ENCODE results near the gene SERPINF2.
"Not testable (repeated sequence)": the region's sequence is repeated elsewhere in the genome, so short reads cannot be mapped to it uniquely, and the experiment has no call there.

Gene SERPINF2

GRCh38 chr17:1735834-1736347 lies 6.8 kb upstream of the SERPINF2 start:
- no peak for DNase-seq
- no peaks in the 10 kb centered on the region for H3K4me1 Mint-ChIP-seq
- CTCF ChIA-PET = interaction anchor here (0.7 kb wide), 1 partner anchor 15 kb away, joined by 6 read pairs; no protein-coding TSS in a partner anchor
- no peak overlapping the region for H3K27ac Mint-ChIP-seq
- H3K36me3 Mint-ChIP-seq = peaks cover 10% of the 10 kb centered on the region
- H3K4me3 Mint-ChIP-seq = no peak overlapping the region
- H3K27me3 Mint-ChIP-seq = no peaks in the 10 kb centered on the region
- H3K9me3 Mint-ChIP-seq = no peaks in the 10 kb centered on the region

DNA sequence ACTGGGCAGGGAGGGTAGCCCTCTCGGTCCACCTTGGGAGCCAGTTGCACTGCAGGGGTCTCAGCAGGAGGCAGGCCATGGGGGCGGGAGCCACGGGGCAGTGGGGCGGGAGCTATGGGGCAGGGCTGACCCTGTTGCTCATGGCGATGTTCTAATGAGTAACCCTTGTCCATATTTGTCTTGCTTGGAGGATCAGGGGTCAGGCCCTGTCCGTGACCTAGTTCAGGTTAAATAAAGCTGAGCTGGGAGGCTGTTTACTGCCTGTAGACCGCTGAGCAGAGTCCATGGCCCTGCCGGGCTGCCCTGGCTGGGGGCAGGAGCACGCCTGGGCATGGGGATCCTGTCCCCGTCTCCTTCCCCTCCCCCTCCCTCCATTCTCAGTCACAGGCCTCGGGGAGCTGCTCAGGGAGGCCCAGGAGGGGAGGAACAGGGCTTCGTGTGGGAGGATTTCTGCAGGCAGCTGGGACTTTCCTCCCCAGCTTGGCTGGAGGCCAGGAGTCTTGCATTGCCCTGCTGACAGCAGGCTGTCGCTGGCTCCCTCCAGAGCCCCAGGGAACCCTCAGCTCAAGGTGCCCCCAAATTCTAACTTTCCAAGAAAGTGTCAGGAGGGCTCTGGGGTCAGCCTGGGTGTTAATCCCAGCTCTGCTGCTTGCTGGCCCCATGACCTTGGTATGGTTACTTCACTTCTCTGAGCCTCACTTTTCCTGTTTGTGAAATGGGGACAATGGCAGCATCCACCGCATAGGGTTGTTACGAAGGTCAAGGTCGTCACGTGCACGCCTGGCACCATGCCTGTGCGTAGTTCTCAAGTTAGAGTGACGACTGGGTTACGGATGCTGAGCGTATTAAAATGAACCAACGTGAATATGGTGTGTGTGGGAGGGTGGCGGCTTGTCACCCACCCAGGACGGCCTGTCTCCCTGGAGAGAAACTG lies 6.1 kb upstream of the SERPINF2 start:
- Mint-ChIP-seq H3K27ac (no peak overlapping the region), H3K4me3 (no peak overlapping the region), H3K4me1 (no peaks in the 10 kb centered on the region), H3K36me3 (peaks cover 10% of the 10 kb centered on the region), H3K9me3 (no peaks in the 10 kb centered on the region), H3K27me3 (no peaks in the 10 kb centered on the region)
- DNase-seq = no peak
- CTCF ChIA-PET = interaction anchor here (0.7 kb wide), 1 partner anchor 15 kb away, joined by 6 read pairs; no protein-coding TSS in a partner anchor

- Mint-ChIP-seq H3K36me3 (peaks cover 10% of the 10 kb centered on the region), H3K9me3 (no peaks in the 10 kb centered on the region), H3K27ac (no peak overlapping the region)
Observed at GRCh38 chr17:1737531-1738291, 5.0 kb upstream of the SERPINF2 start.

GRCh38 chr17:1741899-1742298 lies 772 bp upstream of the SERPINF2 start:
- H3K27me3 Mint-ChIP-seq, H3K4me1 Mint-ChIP-seq, H3K9me3 Mint-ChIP-seq, H3K27ac Mint-ChIP-seq, H3K36me3 Mint-ChIP-seq, CTCF ChIA-PET, H3K4me3 Mint-ChIP-seq, DNase-seq: not testable (repeated sequence)

More at GRCh38 chr17:1737531-1738291, 5.0 kb upstream of the SERPINF2 start:
- CTCF ChIA-PET = no interaction called here
- Mint-ChIP-seq H3K4me1 (no peaks in the 10 kb centered on the region), H3K27me3 (peaks cover 7% of the 10 kb centered on the region), H3K4me3 (no peak overlapping the region)
- no peak for DNase-seq

- Mint-ChIP-seq H3K9me3 (no peaks in the 10 kb centered on the region), H3K4me1 (no peaks in the 10 kb centered on the region), H3K4me3 (no peak overlapping the region), H3K27me3 (peaks cover 15% of the 10 kb centered on the region), H3K36me3 (no peaks in the 10 kb centered on the region), H3K27ac (no peak overlapping the region)
- DNase-seq = no peak
- CTCF ChIA-PET = no interaction called here
Observed at GRCh38 chr17:1743088-1743439, 393 bp downstream of the SERPINF2 start.

GRCh38 chr17:1744551-1745512 lies 2.2 kb downstream of the SERPINF2 start:
- Mint-ChIP-seq H3K27me3 (peaks cover 24% of the 10 kb centered on the region), H3K9me3 (no peaks in the 10 kb centered on the region), H3K36me3 (no peaks in the 10 kb centered on the region), H3K4me1 (no peaks in the 10 kb centered on the region), H3K4me3 (no peak overlapping the region), H3K27ac (no peak overlapping the region)
- DNase-seq = no peak
- CTCF ChIA-PET = no interaction called here

DNA sequence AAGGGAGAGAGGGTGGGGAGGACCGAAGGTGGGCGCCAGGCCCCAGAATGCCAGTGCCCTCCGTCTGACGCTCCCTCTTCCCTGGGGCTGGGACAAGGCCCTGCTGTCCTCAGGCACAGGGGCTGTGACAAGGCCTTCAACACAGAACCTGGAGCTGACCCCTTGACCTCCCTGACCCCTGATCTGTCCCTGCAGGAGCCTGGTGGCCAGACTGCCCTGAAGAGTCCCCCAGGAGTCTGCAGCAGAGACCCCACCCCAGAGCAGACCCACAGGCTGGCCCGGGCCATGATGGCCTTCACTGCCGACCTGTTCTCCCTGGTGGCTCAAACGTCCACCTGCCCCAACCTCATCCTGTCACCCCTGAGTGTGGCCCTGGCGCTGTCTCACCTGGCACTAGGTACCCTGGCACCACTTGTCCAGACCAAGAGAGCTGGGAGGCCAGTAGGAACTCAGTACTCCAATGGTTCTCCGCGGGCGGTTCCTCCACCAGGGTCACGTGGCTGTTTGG lies 2.9 kb downstream of the SERPINF2 start:
- Mint-ChIP-seq H3K27me3 (peaks cover 25% of the 10 kb centered on the region), H3K9me3 (no peaks in the 10 kb centered on the region), H3K4me3 (no peak overlapping the region), H3K36me3 (no peaks in the 10 kb centered on the region), H3K4me1 (no peaks in the 10 kb centered on the region), H3K27ac (no peak overlapping the region)
- CTCF ChIA-PET = no interaction called here
- no peak for DNase-seq

DNA sequence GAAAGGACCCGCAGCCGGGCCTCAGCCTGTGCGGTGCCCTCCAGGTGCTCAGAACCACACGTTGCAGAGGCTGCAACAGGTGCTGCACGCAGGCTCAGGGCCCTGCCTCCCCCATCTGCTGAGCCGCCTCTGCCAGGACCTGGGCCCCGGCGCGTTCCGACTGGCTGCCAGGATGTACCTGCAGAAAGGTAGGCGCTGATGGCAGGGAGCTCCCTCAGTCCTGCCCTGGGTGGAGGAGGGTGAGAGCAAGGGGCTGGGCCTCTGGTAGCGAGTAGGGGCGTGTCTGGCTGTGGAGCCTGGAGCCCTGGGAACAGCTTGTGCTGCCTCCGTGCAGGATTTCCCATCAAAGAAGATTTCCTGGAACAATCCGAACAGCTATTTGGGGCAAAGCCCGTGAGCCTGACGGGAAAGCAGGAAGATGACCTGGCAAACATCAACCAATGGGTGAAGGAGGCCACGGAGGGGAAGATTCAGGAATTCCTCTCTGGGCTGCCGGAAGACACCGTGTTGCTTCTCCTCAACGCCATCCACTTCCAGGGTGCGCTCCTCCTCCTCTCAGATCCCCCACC lies 4.4 kb downstream of the SERPINF2 start:
- Mint-ChIP-seq H3K27me3 (peaks cover 28% of the 10 kb centered on the region), H3K4me1 (no peaks in the 10 kb centered on the region), H3K4me3 (no peak overlapping the region), H3K9me3 (no peaks in the 10 kb centered on the region), H3K27ac (no peak overlapping the region), H3K36me3 (no peaks in the 10 kb centered on the region)
- CTCF ChIA-PET = no interaction called here
- DNase-seq = no peak

GRCh38 chr17:1750628-1751027 lies 8.0 kb downstream of the SERPINF2 start:
- Mint-ChIP-seq H3K4me3 (no peak overlapping the region), H3K4me1 (peaks cover 4% of the 10 kb centered on the region), H3K27me3 (peaks cover 51% of the 10 kb centered on the region), H3K36me3 (no peaks in the 10 kb centered on the region), H3K27ac (no peak overlapping the region), H3K9me3 (no peaks in the 10 kb centered on the region)
- CTCF ChIA-PET = no interaction called here
- no peak for DNase-seq

DNA sequence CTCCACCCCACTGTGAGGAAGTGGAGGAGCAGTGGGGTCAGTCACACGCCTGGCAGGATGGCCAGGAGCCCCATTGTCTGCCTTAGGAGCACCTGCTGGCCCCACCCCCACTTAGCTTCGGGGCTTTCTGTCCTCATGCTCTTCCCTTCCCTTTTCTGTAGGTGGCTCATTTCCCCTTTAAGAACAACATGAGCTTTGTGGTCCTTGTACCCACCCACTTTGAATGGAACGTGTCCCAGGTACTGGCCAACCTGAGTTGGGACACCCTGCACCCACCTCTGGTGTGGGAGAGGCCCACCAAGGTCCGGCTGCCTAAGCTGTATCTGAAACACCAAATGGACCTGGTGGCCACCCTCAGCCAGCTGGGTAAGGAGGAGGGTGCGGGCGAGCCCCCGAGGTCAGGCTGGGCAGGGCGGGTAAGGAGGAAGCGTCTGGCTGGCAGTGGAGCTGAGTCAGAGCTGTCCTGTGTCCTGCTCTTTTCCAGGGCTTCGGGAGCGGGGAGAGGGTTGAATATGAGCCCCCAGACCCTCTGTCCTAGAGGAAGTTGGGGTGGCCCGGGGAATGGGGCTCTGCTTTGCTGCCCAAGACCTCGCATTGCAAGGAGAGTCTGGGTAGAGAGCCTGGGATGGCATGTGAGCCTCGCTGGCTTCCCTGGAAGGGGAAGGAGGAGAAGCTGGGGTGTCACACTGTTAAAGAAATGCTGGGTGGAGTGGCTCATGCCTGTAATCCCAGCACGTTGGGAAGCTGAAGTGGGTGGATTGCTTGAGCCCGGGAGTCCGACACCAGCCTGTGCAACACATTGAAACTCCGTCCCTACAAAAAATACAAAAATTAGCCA lies 10.0 kb downstream of the SERPINF2 start:
- peaks cover 4% of the 10 kb centered on the region for H3K4me1 Mint-ChIP-seq
- H3K27me3 Mint-ChIP-seq = peaks cover 63% of the 10 kb centered on the region
- no peaks in the 10 kb centered on the region for H3K9me3 Mint-ChIP-seq
- CTCF ChIA-PET = no interaction called here
- no peak overlapping the region for H3K27ac Mint-ChIP-seq
- DNase-seq = no peak
- H3K4me3 Mint-ChIP-seq = no peak overlapping the region
- H3K36me3 Mint-ChIP-seq = no peaks in the 10 kb centered on the region

DNA sequence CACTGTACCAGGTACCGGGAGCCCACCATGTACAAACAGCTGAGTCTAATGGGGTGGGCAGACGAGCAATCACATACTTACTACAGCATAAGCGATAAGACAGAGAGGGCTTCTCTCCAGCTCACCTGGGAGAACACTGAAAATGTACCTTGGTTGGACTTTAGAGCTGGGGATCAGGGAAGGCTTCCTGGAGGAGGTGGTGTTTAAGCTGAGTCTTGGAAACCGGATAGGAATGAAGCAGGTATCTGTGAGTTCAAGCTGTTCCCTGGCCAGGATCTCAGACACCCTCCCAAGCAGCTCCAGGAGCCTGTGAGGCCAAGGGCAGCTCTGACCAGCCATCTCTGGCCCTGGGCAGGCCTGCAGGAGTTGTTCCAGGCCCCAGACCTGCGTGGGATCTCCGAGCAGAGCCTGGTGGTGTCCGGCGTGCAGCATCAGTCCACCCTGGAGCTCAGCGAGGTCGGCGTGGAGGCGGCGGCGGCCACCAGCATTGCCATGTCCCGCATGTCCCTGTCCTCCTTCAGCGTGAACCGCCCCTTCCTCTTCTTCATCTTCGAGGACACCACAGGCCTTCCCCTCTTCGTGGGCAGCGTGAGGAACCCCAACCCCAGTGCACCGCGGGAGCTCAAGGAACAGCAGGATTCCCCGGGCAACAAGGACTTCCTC lies 11.2 kb downstream of the SERPINF2 start:
- Mint-ChIP-seq H3K9me3 (no peaks in the 10 kb centered on the region), H3K4me1 (peaks cover 4% of the 10 kb centered on the region), H3K36me3 (no peaks in the 10 kb centered on the region), H3K4me3 (no peak overlapping the region), H3K27ac (no peak overlapping the region), H3K27me3 (peaks cover 63% of the 10 kb centered on the region)
- DNase-seq = no peak
- CTCF ChIA-PET = interaction anchor here (0.8 kb wide), 1 partner anchor 10 kb away, joined by 3 read pairs; no protein-coding TSS in a partner anchor

- CTCF ChIA-PET = interaction anchor here (0.8 kb wide), 1 partner anchor 9 kb away, joined by 3 read pairs; no protein-coding TSS in a partner anchor
- Mint-ChIP-seq H3K27me3 (peaks cover 67% of the 10 kb centered on the region), H3K4me1 (peaks cover 4% of the 10 kb centered on the region), H3K36me3 (no peaks in the 10 kb centered on the region), H3K4me3 (no peak overlapping the region), H3K27ac (no peak overlapping the region), H3K9me3 (no peaks in the 10 kb centered on the region)
- DNase-seq = no peak
Observed at GRCh38 chr17:1754430-1755112, 11.9 kb downstream of the SERPINF2 start.
